ENCODE results near the gene DUOXA2. TPM values are rescaled to one million over a fixed set of nuclear protein-coding genes. Genes with fewer than 3 reads are reported as not detected.

Gene DUOXA2
- polyA plus RNA-seq, 1 donor (not counting 4 experiments of a cell fraction or from before 2014, with no cell fraction given), result not detected

DNA sequence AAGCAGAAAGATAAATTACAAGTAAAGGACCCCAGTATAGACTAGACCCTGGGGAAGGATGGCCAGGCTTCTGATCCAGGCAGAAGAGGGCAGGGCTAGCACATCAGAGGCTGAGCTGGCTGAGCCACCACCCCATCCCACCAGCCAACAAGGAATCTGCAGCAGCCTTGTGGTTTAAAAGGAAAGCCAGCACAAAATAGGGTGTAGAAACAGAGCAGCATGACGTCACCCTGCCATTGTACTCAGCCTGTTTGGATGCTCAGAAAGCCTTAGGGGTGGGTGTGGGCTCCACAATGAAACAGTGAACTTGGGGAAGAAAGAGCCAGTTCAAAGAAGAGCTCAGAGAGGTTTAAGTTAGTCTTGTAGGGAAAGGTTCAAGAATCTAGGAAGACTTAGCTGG, 43.8 kb downstream of the DUOXA2 start:
- dilution Hi-C loops (cut with MboI; ENCODE audit: extremely low pct_ligation_motif_present, low sequenced_read_pairs), result no loop called here
- no peaks in the 10 kb centered on the region for H4K20me1 ChIP-seq (ENCODE audit: control insufficient read depth, extremely low read depth, insufficient read depth, low read length)
- H3K9me1 ChIP-seq (ENCODE audit: control insufficient read depth, extremely low read depth, insufficient read depth, low read length), result peaks cover 2% of the 10 kb centered on the region
- H3K79me2 ChIP-seq (ENCODE audit: control insufficient read depth, insufficient read depth, low read length), result no peaks in the 10 kb centered on the region
- FAIRE-seq (peak; percentile 90), DNase-seq (ENCODE audit: low read depth, low spot score) (peak; percentile 76)
- peaks cover 39% of the 10 kb centered on the region for H3K4me1 ChIP-seq (ENCODE audit: control insufficient read depth, extremely low read depth, insufficient read depth, low read length)
- TF ChIP-seq EZH2 (IDR thresholded peaks at IDR 0.05; ENCODE audit: low read length), result no peak
- TF ChIP-seq, protein P1, sequence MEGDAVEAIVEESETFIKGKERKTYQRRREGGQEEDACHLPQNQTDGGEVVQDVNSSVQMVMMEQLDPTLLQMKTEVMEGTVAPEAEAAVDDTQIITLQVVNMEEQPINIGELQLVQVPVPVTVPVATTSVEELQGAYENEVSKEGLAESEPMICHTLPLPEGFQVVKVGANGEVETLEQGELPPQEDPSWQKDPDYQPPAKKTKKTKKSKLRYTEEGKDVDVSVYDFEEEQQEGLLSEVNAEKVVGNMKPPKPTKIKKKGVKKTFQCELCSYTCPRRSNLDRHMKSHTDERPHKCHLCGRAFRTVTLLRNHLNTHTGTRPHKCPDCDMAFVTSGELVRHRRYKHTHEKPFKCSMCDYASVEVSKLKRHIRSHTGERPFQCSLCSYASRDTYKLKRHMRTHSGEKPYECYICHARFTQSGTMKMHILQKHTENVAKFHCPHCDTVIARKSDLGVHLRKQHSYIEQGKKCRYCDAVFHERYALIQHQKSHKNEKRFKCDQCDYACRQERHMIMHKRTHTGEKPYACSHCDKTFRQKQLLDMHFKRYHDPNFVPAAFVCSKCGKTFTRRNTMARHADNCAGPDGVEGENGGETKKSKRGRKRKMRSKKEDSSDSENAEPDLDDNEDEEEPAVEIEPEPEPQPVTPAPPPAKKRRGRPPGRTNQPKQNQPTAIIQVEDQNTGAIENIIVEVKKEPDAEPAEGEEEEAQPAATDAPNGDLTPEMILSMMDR (optimal IDR thresholded peaks at IDR 0.05 in 1 of 3, IDR thresholded peaks at IDR 0.05 in 1 of 3, conservative IDR thresholded peaks at IDR 0.05 in 1 of 3; ENCODE audit: extremely low read depth in 1 of 3, insufficient read depth in 2 of 3, low read length in 3 of 3), result no peak
- H3K9ac ChIP-seq (ENCODE audit: control insufficient read depth, extremely low read depth, insufficient read depth, low read length), result peak overlapping the region; percentile 24
- peak overlapping the region in 1 of 3 experiments; percentile 18 for H3K4me3 ChIP-seq (ENCODE audit: control insufficient read depth in 2 of 3, extremely low read depth in 1 of 3, insufficient read depth in 2 of 3, low read depth in 1 of 3, low read length in 3 of 3)
- no peaks in the 10 kb centered on the region for H3K9me3 ChIP-seq (ENCODE audit: control insufficient read depth, low read depth, low read length)
- H3K27me3 ChIP-seq (ENCODE audit: control insufficient read depth, extremely low read depth, insufficient read depth, low read length), result no peaks in the 10 kb centered on the region
- H3K4me2 ChIP-seq (ENCODE audit: control insufficient read depth, extremely low read depth, insufficient read depth, low read depth, low read length), result peak overlapping the region; percentile 62
- H3K36me3 ChIP-seq (ENCODE audit: control insufficient read depth in 2 of 2, extremely low read depth in 1 of 2, insufficient read depth in 2 of 2, low read length in 2 of 2), result peaks cover 14% of the 10 kb centered on the region in 2 experiments
- H3K27ac ChIP-seq (ENCODE audit: control insufficient read depth, insufficient read depth, low read length), result peak overlapping the region; percentile 42
- no peak overlapping the region for H2AFZ ChIP-seq (ENCODE audit: control insufficient read depth, low read length)

DNA sequence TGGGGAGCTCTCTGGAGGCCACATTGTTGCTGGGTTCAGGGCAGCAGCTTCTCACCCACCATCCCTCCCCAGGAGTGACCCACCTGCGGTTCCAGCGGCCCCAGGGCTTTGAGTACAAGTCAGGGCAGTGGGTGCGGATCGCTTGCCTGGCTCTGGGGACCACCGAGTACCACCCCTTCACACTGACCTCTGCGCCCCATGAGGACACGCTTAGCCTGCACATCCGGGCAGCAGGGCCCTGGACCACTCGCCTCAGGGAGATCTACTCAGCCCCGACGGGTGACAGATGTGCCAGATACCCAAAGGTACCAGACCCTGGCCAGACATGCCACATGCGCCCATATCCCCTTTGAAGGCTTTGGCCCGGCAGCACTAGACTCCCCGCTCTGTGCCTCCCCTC, 47.5 kb downstream of the DUOXA2 start:
- TF ChIP-seq, protein P1 (optimal IDR thresholded peaks at IDR 0.05 in 1 of 3, IDR thresholded peaks at IDR 0.05 in 1 of 3, conservative IDR thresholded peaks at IDR 0.05 in 1 of 3; ENCODE audit: extremely low read depth in 1 of 3, insufficient read depth in 2 of 3, low read length in 3 of 3), result no peak
- no peak for TF ChIP-seq EZH2 (IDR thresholded peaks at IDR 0.05; ENCODE audit: low read length)
- H3K4me2 ChIP-seq (ENCODE audit: control insufficient read depth, extremely low read depth, insufficient read depth, low read depth, low read length), result no peak overlapping the region
- H3K9me3 ChIP-seq (ENCODE audit: control insufficient read depth, low read depth, low read length), result no peaks in the 10 kb centered on the region
- no peaks in the 10 kb centered on the region for H3K79me2 ChIP-seq (ENCODE audit: control insufficient read depth, insufficient read depth, low read length)
- no peaks in the 10 kb centered on the region for H3K27me3 ChIP-seq (ENCODE audit: control insufficient read depth, extremely low read depth, insufficient read depth, low read length)
- no peak overlapping the region for H3K9ac ChIP-seq (ENCODE audit: control insufficient read depth, extremely low read depth, insufficient read depth, low read length)
- dilution Hi-C loops (cut with MboI; ENCODE audit: extremely low pct_ligation_motif_present, low sequenced_read_pairs), result no loop called here
- DNase-seq (ENCODE audit: low read depth, low spot score), result no peak
- FAIRE-seq, result no peak
- no peak overlapping the region for H2AFZ ChIP-seq (ENCODE audit: control insufficient read depth, low read length)
- H4K20me1 ChIP-seq (ENCODE audit: control insufficient read depth, extremely low read depth, insufficient read depth, low read length), result no peaks in the 10 kb centered on the region
- peaks cover 42% of the 10 kb centered on the region for H3K4me1 ChIP-seq (ENCODE audit: control insufficient read depth, extremely low read depth, insufficient read depth, low read length)
- H3K9me1 ChIP-seq (ENCODE audit: control insufficient read depth, extremely low read depth, insufficient read depth, low read length), result peaks cover 2% of the 10 kb centered on the region
- H3K36me3 ChIP-seq (ENCODE audit: control insufficient read depth in 2 of 2, extremely low read depth in 1 of 2, insufficient read depth in 2 of 2, low read length in 2 of 2), result peaks cover 16 to 18% of the 10 kb centered on the region in 2 experiments
- H3K4me3 ChIP-seq (ENCODE audit: control insufficient read depth in 2 of 3, extremely low read depth in 1 of 3, insufficient read depth in 2 of 3, low read depth in 1 of 3, low read length in 3 of 3), result no peak overlapping the region
- peak overlapping the region; percentile 93 for H3K27ac ChIP-seq (ENCODE audit: control insufficient read depth, insufficient read depth, low read length)

All from keratinocyte (primary cell).